ENCODE measurements around the gene NIBAN1. TPM values are rescaled to one million over a fixed set of nuclear protein-coding genes. Genes with fewer than 3 reads are reported as not detected.

Gene NIBAN1
- total RNA-seq, 1 experiment from 2014 or later = 5.9 TPM

GRCh38 chr1:185016880-185017279 lies 42.6 kb upstream of the NIBAN1 start:
- DNase-seq = no peak
- H2BK120ac ChIP-seq (ENCODE audit: low read depth, low read length, poor library complexity, severe bottlenecking) = no peak overlapping the region
- WGBS (ENCODE audit: extremely low coverage, insufficient read length, low lambda C conversion rate) = no CpG with 5 or more reads among the region's 2 CpGs
- no peak overlapping the region for H3K18ac ChIP-seq (ENCODE audit: insufficient read length, low read depth, low read length)
- Mint-ChIP-seq H3K4me1 (peaks cover 3% of the 10 kb centered on the region in 2 experiments; a peak in 1 of 4 replicates), H3K9me3 (no peaks in the 10 kb centered on the region), H3K36me3 (ENCODE audit: insufficient read depth in 1 of 3, low read depth in 3 of 3) (no peaks in the 10 kb centered on the region), H3K27me3 (ENCODE audit: low read depth) (no peaks in the 10 kb centered on the region), H3K27ac (no peak overlapping the region), H3K4me3 (no peak overlapping the region)
- TF ChIP-seq, protein P1, sequence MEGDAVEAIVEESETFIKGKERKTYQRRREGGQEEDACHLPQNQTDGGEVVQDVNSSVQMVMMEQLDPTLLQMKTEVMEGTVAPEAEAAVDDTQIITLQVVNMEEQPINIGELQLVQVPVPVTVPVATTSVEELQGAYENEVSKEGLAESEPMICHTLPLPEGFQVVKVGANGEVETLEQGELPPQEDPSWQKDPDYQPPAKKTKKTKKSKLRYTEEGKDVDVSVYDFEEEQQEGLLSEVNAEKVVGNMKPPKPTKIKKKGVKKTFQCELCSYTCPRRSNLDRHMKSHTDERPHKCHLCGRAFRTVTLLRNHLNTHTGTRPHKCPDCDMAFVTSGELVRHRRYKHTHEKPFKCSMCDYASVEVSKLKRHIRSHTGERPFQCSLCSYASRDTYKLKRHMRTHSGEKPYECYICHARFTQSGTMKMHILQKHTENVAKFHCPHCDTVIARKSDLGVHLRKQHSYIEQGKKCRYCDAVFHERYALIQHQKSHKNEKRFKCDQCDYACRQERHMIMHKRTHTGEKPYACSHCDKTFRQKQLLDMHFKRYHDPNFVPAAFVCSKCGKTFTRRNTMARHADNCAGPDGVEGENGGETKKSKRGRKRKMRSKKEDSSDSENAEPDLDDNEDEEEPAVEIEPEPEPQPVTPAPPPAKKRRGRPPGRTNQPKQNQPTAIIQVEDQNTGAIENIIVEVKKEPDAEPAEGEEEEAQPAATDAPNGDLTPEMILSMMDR (conservative IDR thresholded peaks at IDR 0.05) = no peak
- H4K5ac ChIP-seq (ENCODE audit: insufficient read length, low read depth, low read length) = no peak overlapping the region
- no peak overlapping the region for H2AK5ac ChIP-seq (ENCODE audit: insufficient read length, low read length)
- no peaks in the 10 kb centered on the region for H3K23me2 ChIP-seq (ENCODE audit: insufficient read length, low read depth, low read length, poor library complexity, severe bottlenecking)
- H3K79me1 ChIP-seq (ENCODE audit: insufficient read depth, low read depth, low read length, poor library complexity, severe bottlenecking) = no peaks in the 10 kb centered on the region
- no peak overlapping the region for H3K56ac ChIP-seq (ENCODE audit: insufficient read length, low read depth, low read length)
- H3K4me2 ChIP-seq (ENCODE audit: insufficient read depth, insufficient read length, low read length) = no peak overlapping the region
- no peak overlapping the region for H2BK15ac ChIP-seq (ENCODE audit: low read depth, low read length)
- H2AFZ ChIP-seq (ENCODE audit: low read length) = no peak overlapping the region
- no peaks in the 10 kb centered on the region for H4K20me1 ChIP-seq (ENCODE audit: control insufficient read depth, insufficient read depth, insufficient read length)
- H4K91ac ChIP-seq (ENCODE audit: insufficient read length, low read depth, low read length) = no peak overlapping the region
- no peak overlapping the region for H3T11ph ChIP-seq (ENCODE audit: low read length)
- H3K4ac ChIP-seq (ENCODE audit: low read depth, low read length) = no peak overlapping the region
- no peaks in the 10 kb centered on the region for H3K4me1 ChIP-seq (ENCODE audit: insufficient read depth, low read length)
- no peak overlapping the region for H2BK5ac ChIP-seq (ENCODE audit: insufficient read length, low read length)
- H3K79me2 ChIP-seq (ENCODE audit: insufficient read depth, low read length) = no peaks in the 10 kb centered on the region
- H2BK12ac ChIP-seq (ENCODE audit: insufficient read length, low read depth, low read length) = no peak overlapping the region
- H4K8ac ChIP-seq (replicated peaks; ENCODE audit: insufficient read length, low read depth, low read length) = no peak overlapping the region
- no peak overlapping the region for H3K27ac ChIP-seq (ENCODE audit: insufficient read length, low read depth, low read length)
- no peak overlapping the region for H3K23ac ChIP-seq (ENCODE audit: insufficient read length, low read depth, low read length)
- no peak overlapping the region for H2BK20ac ChIP-seq (ENCODE audit: low read depth, low read length, poor library complexity, severe bottlenecking)
- no peak overlapping the region for H3K14ac ChIP-seq (ENCODE audit: insufficient read depth, low read length)
- no peaks in the 10 kb centered on the region for H3K27me3 ChIP-seq (ENCODE audit: insufficient read depth, low read length)
- H3K9me3 ChIP-seq (ENCODE audit: control insufficient read depth, low read depth, low read length) = no peaks in the 10 kb centered on the region
- H3K9ac ChIP-seq (ENCODE audit: extremely low read depth, insufficient read length, low read length) = no peak overlapping the region

All from H9 (cell line).